ENCODE data around the gene CRIP1. TPM values are rescaled to one million over a fixed set of nuclear protein-coding genes. Genes with fewer than 3 reads are reported as not detected.

The CRIP1 gene
- total and polyA plus RNA-seq, 4 donors, result 72.8 to 465 (median 301) TPM

GRCh38 chr14:105482486-105483110 is 4.1 kb upstream of the CRIP1 start:
- peak overlapping the region; percentile 59 to 81 for H3K9ac ChIP-seq (ENCODE audit: insufficient read depth in 1 of 2, low read length in 2 of 2)
- 73 to 82% methylated on average over 18 of the region's 18 CpGs for WGBS, 2 donors
- no peaks in the 10 kb centered on the region for H3K9me3 ChIP-seq (ENCODE audit: control insufficient read depth in 4 of 4, insufficient read depth in 3 of 4, low read length in 3 of 4)
- peak overlapping the region; percentile 86 to 95 for H3K27ac ChIP-seq (ENCODE audit: low read depth in 1 of 2, low read length in 1 of 2)
- peaks cover 4 to 42% (median 34%) of the 10 kb centered on the region in 5 donors for H3K4me1 ChIP-seq (ENCODE audit: control insufficient read depth in 5 of 5, insufficient read depth in 5 of 5, low read length in 5 of 5)
- peaks cover 0 to 10% (median 0%) of the 10 kb centered on the region in 3 donors for H3K27me3 ChIP-seq (ENCODE audit: control insufficient read depth in 3 of 3, insufficient read depth in 3 of 3, low read length in 2 of 3)
- H3K4me3 ChIP-seq, result no peak overlapping the region
- DNase-seq (peak in 1 of 3 donors; percentile 15), ATAC-seq (ENCODE audit: insufficient read depth, low FRiP score) (no peak)
- no peak for TF ChIP-seq CTCF (IDR thresholded peaks at IDR 0.05; ENCODE audit: control extremely low read depth, extremely low read depth)
- peaks cover 0 to 8% (median 0%) of the 10 kb centered on the region in 4 donors for H3K36me3 ChIP-seq (ENCODE audit: control insufficient read depth in 4 of 4, insufficient read depth in 4 of 4, low read length in 4 of 4)

- peaks cover 4 to 45% (median 41%) of the 10 kb centered on the region in 5 donors for H3K4me1 ChIP-seq (ENCODE audit: control insufficient read depth in 5 of 5, insufficient read depth in 5 of 5, low read length in 5 of 5)
- peak overlapping the region; percentile 86 to 95 for H3K27ac ChIP-seq (ENCODE audit: low read depth in 1 of 2, low read length in 1 of 2)
- 69 to 80% methylated on average over 17 to 18 of the region's 18 CpGs for WGBS, 2 donors
- no peak for DNase-seq
- H3K4me3 ChIP-seq, result no peak overlapping the region
- no peak for TF ChIP-seq CTCF (IDR thresholded peaks at IDR 0.05; ENCODE audit: control extremely low read depth, extremely low read depth)
- ATAC-seq (ENCODE audit: insufficient read depth, low FRiP score), result no peak
- H3K9me3 ChIP-seq (ENCODE audit: control insufficient read depth in 4 of 4, insufficient read depth in 3 of 4, low read length in 3 of 4), result no peaks in the 10 kb centered on the region
- H3K36me3 ChIP-seq (ENCODE audit: control insufficient read depth in 4 of 4, insufficient read depth in 4 of 4, low read length in 4 of 4), result peaks cover 0 to 8% (median 0%) of the 10 kb centered on the region in 4 donors
- H3K9ac ChIP-seq (ENCODE audit: insufficient read depth in 1 of 2, low read length in 2 of 2), result no peak overlapping the region
- peaks cover 0 to 10% (median 0%) of the 10 kb centered on the region in 3 donors for H3K27me3 ChIP-seq (ENCODE audit: control insufficient read depth in 3 of 3, insufficient read depth in 3 of 3, low read length in 2 of 3)
Measured at GRCh38 chr14:105483300-105484068, 3.2 kb upstream of the CRIP1 start.

- 66 to 75% methylated on average over 20 of the region's 20 CpGs for WGBS, 2 donors
- Histone ChIP-seq H3K9ac (ENCODE audit: insufficient read depth in 1 of 2, low read length in 2 of 2) (no peak overlapping the region), H3K4me1 (ENCODE audit: control insufficient read depth in 5 of 5, insufficient read depth in 5 of 5, low read length in 5 of 5) (peaks cover 4 to 54% (median 44%) of the 10 kb centered on the region in 5 donors), H3K4me3 (no peak overlapping the region), H3K27ac (ENCODE audit: low read depth in 1 of 2, low read length in 1 of 2) (peak overlapping the region; percentile 24 to 91), H3K9me3 (ENCODE audit: control insufficient read depth in 4 of 4, insufficient read depth in 3 of 4, low read length in 3 of 4) (no peaks in the 10 kb centered on the region), H3K36me3 (ENCODE audit: control insufficient read depth in 4 of 4, insufficient read depth in 4 of 4, low read length in 4 of 4) (peaks cover 0 to 6% (median 0%) of the 10 kb centered on the region in 4 donors), H3K27me3 (ENCODE audit: control insufficient read depth in 3 of 3, insufficient read depth in 3 of 3, low read length in 2 of 3) (peaks cover 0 to 10% (median 0%) of the 10 kb centered on the region in 3 donors)
- TF ChIP-seq CTCF (IDR thresholded peaks at IDR 0.05; ENCODE audit: control extremely low read depth, extremely low read depth), result no peak
- ATAC-seq (ENCODE audit: insufficient read depth, low FRiP score) (no peak), DNase-seq (peak in 1 of 3 donors; percentile 47)
Measured at GRCh38 chr14:105484069-105484996, 2.4 kb upstream of the CRIP1 start.

Measured in lung (tissue), 12 donors.